ENCODE measurements around the gene FEV. TPM values are rescaled to one million over a fixed set of nuclear protein-coding genes. Genes with fewer than 3 reads are reported as not detected.

Gene FEV
- total and polyA plus RNA-seq, 2 donors (not counting 1 experiment from before 2014, with no cell fraction given): not detected

- DNase-seq (ENCODE audit: low read depth in 2 of 2): peak in 1 of 2 donors; percentile 6
Observed at GRCh38 chr2:219025637-219026585, 40.9 kb upstream of the FEV start.

GRCh38 chr2:219024059-219024458, 39.1 kb upstream of the FEV start:
- H3K4me3 ChIP-seq (replicated peaks in 1 of 4; ENCODE audit: control extremely low read depth in 1 of 4, insufficient read depth in 1 of 4, low read depth in 3 of 4, low read length in 4 of 4): no peak overlapping the region
- H3K4me2 ChIP-seq (ENCODE audit: extremely low read depth, insufficient read depth, low read length): no peak overlapping the region
- H3K9ac ChIP-seq (ENCODE audit: insufficient read depth, low read length): no peak overlapping the region
- no peaks in the 10 kb centered on the region for H3K79me2 ChIP-seq (ENCODE audit: control insufficient read depth, insufficient read depth, low read length)
- H3K27me3 ChIP-seq (ENCODE audit: control insufficient read depth, insufficient read depth, low read length): peaks cover 11% of the 10 kb centered on the region
- no peaks in the 10 kb centered on the region for H3K9me3 ChIP-seq (ENCODE audit: control insufficient read depth, insufficient read depth, low read depth, low read length)
- no peak for DNase-seq (ENCODE audit: low read depth in 2 of 2)
- H2AFZ ChIP-seq (ENCODE audit: low read length): no peak overlapping the region
- TF ChIP-seq CTCF (conservative IDR thresholded peaks at IDR 0.05 in 1 of 2, IDR thresholded peaks at IDR 0.05 in 1 of 2; ENCODE audit: low read depth in 1 of 2, low read length in 2 of 2) (no peak), EZH2 (IDR thresholded peaks at IDR 0.05; ENCODE audit: low read length, missing control alignments) (no peak)
- H4K20me1 ChIP-seq (ENCODE audit: control insufficient read depth, extremely low read depth, insufficient read depth, low read length): no peaks in the 10 kb centered on the region
- no peak overlapping the region for H3K27ac ChIP-seq (ENCODE audit: insufficient read depth, low read length)
- no peaks in the 10 kb centered on the region for H3K4me1 ChIP-seq (ENCODE audit: control insufficient read depth, extremely low read depth, insufficient read depth, low read length)
- H3K36me3 ChIP-seq (ENCODE audit: control insufficient read depth, insufficient read depth, low read length): no peaks in the 10 kb centered on the region

More at GRCh38 chr2:219025637-219026585, 40.9 kb upstream of the FEV start:
- H4K20me1 ChIP-seq (ENCODE audit: control insufficient read depth, extremely low read depth, insufficient read depth, low read length): no peaks in the 10 kb centered on the region
- no peak overlapping the region for H3K4me2 ChIP-seq (ENCODE audit: extremely low read depth, insufficient read depth, low read length)
- H3K79me2 ChIP-seq (ENCODE audit: control insufficient read depth, insufficient read depth, low read length): no peaks in the 10 kb centered on the region
- no peaks in the 10 kb centered on the region for H3K36me3 ChIP-seq (ENCODE audit: control insufficient read depth, insufficient read depth, low read length)
- H3K4me1 ChIP-seq (ENCODE audit: control insufficient read depth, extremely low read depth, insufficient read depth, low read length): no peaks in the 10 kb centered on the region
- H3K9ac ChIP-seq (ENCODE audit: insufficient read depth, low read length): no peak overlapping the region
- peaks cover 11% of the 10 kb centered on the region for H3K27me3 ChIP-seq (ENCODE audit: control insufficient read depth, insufficient read depth, low read length)
- no peak overlapping the region for H3K4me3 ChIP-seq (replicated peaks in 1 of 4; ENCODE audit: control extremely low read depth in 1 of 4, insufficient read depth in 1 of 4, low read depth in 3 of 4, low read length in 4 of 4)
- H3K27ac ChIP-seq (ENCODE audit: insufficient read depth, low read length): no peak overlapping the region
- no peak for TF ChIP-seq EZH2 (IDR thresholded peaks at IDR 0.05; ENCODE audit: low read length, missing control alignments)
- TF ChIP-seq CTCF (conservative IDR thresholded peaks at IDR 0.05 in 1 of 2, IDR thresholded peaks at IDR 0.05 in 1 of 2; ENCODE audit: low read depth in 1 of 2, low read length in 2 of 2): no peak
- no peak overlapping the region for H2AFZ ChIP-seq (ENCODE audit: low read length)
- no peaks in the 10 kb centered on the region for H3K9me3 ChIP-seq (ENCODE audit: control insufficient read depth, insufficient read depth, low read depth, low read length)

GRCh38 chr2:219023045-219023605, 38.1 kb upstream of the FEV start:
- H3K27me3 ChIP-seq (ENCODE audit: control insufficient read depth, insufficient read depth, low read length): peaks cover 13% of the 10 kb centered on the region
- no peaks in the 10 kb centered on the region for H3K36me3 ChIP-seq (ENCODE audit: control insufficient read depth, insufficient read depth, low read length)
- H3K27ac ChIP-seq (ENCODE audit: insufficient read depth, low read length): no peak overlapping the region
- H3K9me3 ChIP-seq (ENCODE audit: control insufficient read depth, insufficient read depth, low read depth, low read length): no peaks in the 10 kb centered on the region
- H3K79me2 ChIP-seq (ENCODE audit: control insufficient read depth, insufficient read depth, low read length): no peaks in the 10 kb centered on the region
- H3K4me3 ChIP-seq (replicated peaks in 1 of 4; ENCODE audit: control extremely low read depth in 1 of 4, insufficient read depth in 1 of 4, low read depth in 3 of 4, low read length in 4 of 4): no peak overlapping the region
- H3K4me2 ChIP-seq (ENCODE audit: extremely low read depth, insufficient read depth, low read length): no peak overlapping the region
- DNase-seq (ENCODE audit: low read depth in 2 of 2): no peak
- H4K20me1 ChIP-seq (ENCODE audit: control insufficient read depth, extremely low read depth, insufficient read depth, low read length): no peaks in the 10 kb centered on the region
- no peak overlapping the region for H3K9ac ChIP-seq (ENCODE audit: insufficient read depth, low read length)
- H2AFZ ChIP-seq (ENCODE audit: low read length): no peak overlapping the region
- H3K4me1 ChIP-seq (ENCODE audit: control insufficient read depth, extremely low read depth, insufficient read depth, low read length): no peaks in the 10 kb centered on the region
- no peak for TF ChIP-seq EZH2 (IDR thresholded peaks at IDR 0.05; ENCODE audit: low read length, missing control alignments)
- no peak for TF ChIP-seq CTCF (conservative IDR thresholded peaks at IDR 0.05 in 1 of 2, IDR thresholded peaks at IDR 0.05 in 1 of 2; ENCODE audit: low read depth in 1 of 2, low read length in 2 of 2)
